Right kidney (tissue), 1 donor: Measurements from ENCODE around the gene DUSP14.

Source experiments
- DNase-seq: peaks from one replicate; pipeline ENCODE4 v3.0.0-alpha.2; 2016

DUSP14 gene

GRCh38 chr17:37558299-37558698 lies 68.6 kb downstream of the DUSP14 start:
- DNase-seq = no peak

DNA sequence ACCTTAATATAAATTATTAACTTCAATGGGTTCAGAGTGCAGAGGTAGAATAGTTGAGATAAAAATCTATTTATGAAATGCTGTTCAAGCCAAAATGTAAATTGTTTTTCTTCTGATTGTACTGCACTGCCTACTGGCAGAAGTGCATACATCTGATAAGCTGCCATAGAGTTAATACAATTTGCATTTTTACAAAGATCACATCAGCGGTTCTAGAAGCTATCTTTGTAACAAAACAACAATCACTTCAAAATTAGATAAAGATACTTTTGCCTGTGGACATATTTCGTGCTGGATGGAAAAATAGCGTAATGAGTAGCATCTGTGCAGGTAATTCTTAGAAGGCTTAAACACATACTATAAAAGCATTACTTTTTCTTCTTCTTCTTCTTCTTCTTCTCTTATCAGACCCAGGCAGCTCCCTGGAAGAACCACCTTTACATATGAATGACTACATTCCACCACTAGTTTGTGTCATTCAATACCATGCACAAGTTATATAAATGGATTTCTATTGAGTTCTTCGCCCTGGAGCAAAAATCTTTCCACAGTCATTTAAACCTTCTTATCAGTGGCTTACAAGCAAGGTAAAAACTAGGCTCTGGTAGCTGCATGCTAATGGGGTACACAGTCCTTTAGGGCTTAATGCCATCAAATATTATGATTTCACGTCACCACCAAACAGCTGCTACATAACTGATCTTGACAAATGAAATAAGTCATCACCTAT lies 72.5 kb downstream of the DUSP14 start:
- DNase-seq = no peak
